ENCODE measurements around the gene STOML1.

Gene STOML1

DNA sequence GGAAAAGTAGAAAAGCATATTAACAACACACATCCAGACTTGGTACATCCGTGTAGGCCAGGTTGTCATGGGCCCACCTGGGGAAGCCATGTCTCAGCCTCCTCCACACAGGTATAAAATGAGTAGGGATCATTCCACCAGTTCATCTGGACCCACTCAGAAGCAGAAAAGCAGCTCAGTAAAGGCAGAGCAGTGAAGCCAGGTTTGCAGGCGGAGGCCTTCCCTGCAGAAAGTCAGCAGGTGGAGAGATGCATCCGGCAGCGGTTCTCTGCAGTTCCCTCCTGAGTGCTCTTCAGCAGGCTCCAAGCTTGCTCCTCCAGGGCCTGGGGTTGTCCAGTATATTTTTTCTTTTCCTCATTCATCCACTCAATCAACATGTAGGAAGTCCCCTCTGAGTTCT lies 43.7 kb downstream of the STOML1 start:
- H3K4me3 ChIP-seq (ENCODE audit: low read depth, low read length): no peak overlapping the region
- TF ChIP-seq CTCF (IDR thresholded peaks at IDR 0.05; ENCODE audit: low read depth, low read length): no peak
- H3K27me3 ChIP-seq: no peaks in the 10 kb centered on the region
- peaks cover 28% of the 10 kb centered on the region for H3K4me1 ChIP-seq
- H3K36me3 ChIP-seq: no peaks in the 10 kb centered on the region
- no peak for DNase-seq
- H3K9me3 ChIP-seq: no peaks in the 10 kb centered on the region

DNA sequence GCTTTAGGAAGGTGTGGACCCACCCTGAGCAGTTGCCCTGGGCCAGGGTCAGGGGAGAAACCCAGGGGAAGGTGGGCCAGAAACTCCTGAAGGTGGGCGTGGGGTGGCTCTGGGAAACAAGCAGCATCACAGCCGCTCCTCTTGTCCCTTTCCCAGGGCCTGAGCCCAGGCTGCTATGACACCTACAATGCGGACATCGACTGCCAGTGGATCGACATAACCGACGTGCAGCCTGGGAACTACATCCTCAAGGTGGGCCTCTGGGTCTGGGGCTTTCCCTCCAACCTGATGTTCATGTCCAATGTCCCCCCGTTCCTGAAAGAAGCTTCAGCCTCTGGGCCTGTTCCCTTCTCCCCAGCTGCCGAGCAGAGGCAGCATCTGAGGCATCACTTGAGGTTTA lies 44.4 kb downstream of the STOML1 start:
- DNase-seq: no peak
- TF ChIP-seq CTCF (IDR thresholded peaks at IDR 0.05; ENCODE audit: low read depth, low read length): no peak
- Histone ChIP-seq H3K9me3 (no peaks in the 10 kb centered on the region), H3K27me3 (no peaks in the 10 kb centered on the region), H3K4me3 (ENCODE audit: low read depth, low read length) (no peak overlapping the region), H3K36me3 (no peaks in the 10 kb centered on the region), H3K4me1 (peaks cover 28% of the 10 kb centered on the region)

DNA sequence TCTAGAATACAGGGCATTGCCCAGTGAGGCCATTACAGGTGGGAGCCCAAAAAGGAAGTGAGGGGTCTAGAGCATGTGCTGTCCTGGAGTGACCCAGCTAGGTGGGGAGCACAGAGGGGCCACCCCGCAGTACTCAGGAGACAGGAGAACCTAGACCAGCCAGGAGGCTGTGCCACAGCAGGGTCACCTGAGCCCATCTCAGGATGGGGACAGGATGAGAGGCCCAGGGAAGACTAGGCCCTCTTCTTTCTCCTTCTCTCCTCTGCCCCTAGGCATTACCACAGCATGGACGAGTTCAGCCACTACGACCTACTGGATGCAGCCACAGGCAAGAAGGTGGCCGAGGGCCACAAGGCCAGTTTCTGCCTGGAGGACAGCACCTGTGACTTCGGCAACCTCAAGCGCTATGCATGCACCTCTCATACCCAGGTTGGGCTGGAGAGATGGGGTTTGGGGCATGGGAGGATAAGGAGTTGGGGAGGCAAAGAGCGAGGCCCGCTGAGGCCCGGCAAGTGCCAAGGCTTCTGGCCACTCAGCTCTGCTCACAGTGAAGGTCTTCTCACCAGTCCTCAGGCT lies 45.2 kb downstream of the STOML1 start:
- H3K9me3 ChIP-seq: no peaks in the 10 kb centered on the region
- no peak for TF ChIP-seq CTCF (IDR thresholded peaks at IDR 0.05; ENCODE audit: low read depth, low read length)
- no peaks in the 10 kb centered on the region for H3K36me3 ChIP-seq
- H3K4me3 ChIP-seq (ENCODE audit: low read depth, low read length): no peak overlapping the region
- no peaks in the 10 kb centered on the region for H3K27me3 ChIP-seq
- peaks cover 26% of the 10 kb centered on the region for H3K4me1 ChIP-seq
- DNase-seq: peak; percentile 8

DNA sequence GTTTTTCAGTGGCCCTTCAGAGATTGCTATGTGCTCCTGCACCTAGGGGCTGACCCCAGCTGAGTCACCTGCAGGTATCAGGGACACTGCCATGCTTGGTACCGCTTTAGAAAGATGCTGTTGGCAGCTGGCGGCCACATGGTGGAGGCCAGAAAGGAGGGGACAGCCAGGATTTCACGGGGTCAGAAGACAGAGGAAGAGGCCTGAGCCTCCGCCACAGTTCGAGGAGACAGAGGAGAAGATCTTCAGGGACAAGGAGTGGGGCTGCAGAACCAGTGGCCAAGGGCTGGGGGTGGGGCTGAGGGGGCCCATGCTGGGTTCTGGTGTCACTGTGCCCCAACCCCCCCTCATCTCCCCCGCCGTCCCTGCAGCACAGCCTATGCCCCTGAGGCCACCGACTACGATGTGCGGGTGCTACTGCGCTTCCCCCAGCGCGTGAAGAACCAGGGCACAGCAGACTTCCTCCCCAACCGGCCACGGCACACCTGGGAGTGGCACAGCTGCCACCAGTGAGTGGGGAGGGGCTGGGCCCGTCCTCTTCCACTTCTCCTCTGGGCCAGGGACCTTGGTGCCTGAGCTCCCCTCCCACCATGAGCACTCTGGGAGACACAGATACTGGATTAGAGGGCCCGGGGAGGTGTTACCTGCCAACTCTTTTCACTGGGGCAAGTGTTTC lies 45.9 kb downstream of the STOML1 start:
- TF ChIP-seq CTCF (IDR thresholded peaks at IDR 0.05; ENCODE audit: low read depth, low read length): no peak
- Histone ChIP-seq H3K9me3 (no peaks in the 10 kb centered on the region), H3K36me3 (no peaks in the 10 kb centered on the region), H3K27me3 (no peaks in the 10 kb centered on the region), H3K4me3 (ENCODE audit: low read depth, low read length) (no peak overlapping the region), H3K4me1 (peaks cover 21% of the 10 kb centered on the region)
- DNase-seq: no peak

- Histone ChIP-seq H3K4me1 (peaks cover 22% of the 10 kb centered on the region), H3K9me3 (no peaks in the 10 kb centered on the region), H3K27me3 (no peaks in the 10 kb centered on the region), H3K36me3 (no peaks in the 10 kb centered on the region), H3K4me3 (ENCODE audit: low read depth, low read length) (no peak overlapping the region)
- DNase-seq: peak; percentile 84
- TF ChIP-seq CTCF (IDR thresholded peaks at IDR 0.05; ENCODE audit: low read depth, low read length): no peak
Observed at GRCh38 chr15:73945130-73945508, 47.0 kb downstream of the STOML1 start.

Measured in BE2C (cell line).